HG03342 (cell line): ENCODE data around the gene KHNYN.
"Not testable (repeated sequence)": the region's sequence is repeated elsewhere in the genome, so short reads cannot be mapped to it uniquely, and the experiment has no call there.

Experiments used
- ATAC-seq: cut with Tn5 transposase; IDR thresholded peaks from one replicate; pipeline ENCODE4 v1.9.1; 2021; ENCODE audit warnings: mild to moderate bottlenecking, moderate library complexity; ENCODE audit not compliant: unreplicated experiment

KHNYN gene

GRCh38 chr14:24465805-24466204 is 36.1 kb downstream of the KHNYN start:
- ATAC-seq: no peak

DNA sequence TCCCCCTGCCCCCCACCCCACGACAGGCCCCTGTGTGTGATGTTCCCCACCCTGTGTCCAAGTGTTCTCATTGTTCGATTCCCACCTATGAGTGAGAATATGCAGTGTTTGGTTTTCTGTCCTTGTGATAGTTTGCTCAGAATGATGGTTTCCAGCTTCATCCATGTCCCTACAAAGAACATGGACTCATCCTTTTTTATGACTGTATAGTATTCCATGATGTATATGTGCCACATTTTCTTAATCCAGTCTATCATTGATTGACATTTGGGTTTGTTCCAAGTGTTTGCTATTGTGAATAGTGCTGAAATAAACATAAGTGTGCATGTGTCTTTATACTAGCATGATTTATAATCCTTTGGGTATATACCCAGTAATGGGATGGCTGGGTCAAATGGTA is 40.7 kb downstream of the KHNYN start:
- ATAC-seq: not testable (repeated sequence)

GRCh38 chr14:24473211-24473610 is 43.5 kb downstream of the KHNYN start:
- ATAC-seq: no peak

GRCh38 chr14:24475261-24475660 is 45.5 kb downstream of the KHNYN start:
- ATAC-seq: no peak

- ATAC-seq: not testable (repeated sequence)
Measured at GRCh38 chr14:24479999-24480398, 50.2 kb downstream of the KHNYN start.

GRCh38 chr14:24481622-24482324 is 52.0 kb downstream of the KHNYN start:
- ATAC-seq: peak; percentile 85

DNA sequence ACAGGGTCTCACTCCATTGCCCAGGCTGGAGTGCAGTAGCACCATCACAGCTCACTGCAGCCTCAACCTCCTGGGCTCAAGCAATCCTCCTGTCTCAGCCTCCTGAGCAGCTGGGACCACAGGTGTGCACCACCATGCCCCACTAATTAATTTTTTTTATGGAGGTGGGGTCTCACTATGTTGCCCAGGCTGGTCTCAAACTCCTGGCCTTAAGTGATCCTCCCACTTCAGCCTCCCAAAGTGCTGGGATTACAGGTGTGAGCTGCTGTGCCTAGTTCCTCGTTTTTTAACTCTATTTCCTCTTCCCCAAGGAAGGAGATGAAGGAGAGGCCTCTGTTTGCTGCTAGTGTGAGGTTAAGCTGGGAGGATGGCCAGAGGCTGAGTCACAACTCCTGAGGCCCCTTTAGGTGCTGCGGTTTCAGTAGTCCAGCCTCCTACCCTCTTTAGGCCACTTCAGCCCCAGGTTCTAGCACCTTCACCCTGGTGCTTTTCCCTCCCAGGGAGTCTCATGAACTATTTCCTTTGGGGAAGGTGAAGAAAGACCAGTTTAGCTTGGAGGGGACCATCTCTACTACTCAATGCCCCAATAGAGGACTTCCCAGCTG is 53.0 kb downstream of the KHNYN start:
- not testable (repeated sequence) for ATAC-seq

DNA sequence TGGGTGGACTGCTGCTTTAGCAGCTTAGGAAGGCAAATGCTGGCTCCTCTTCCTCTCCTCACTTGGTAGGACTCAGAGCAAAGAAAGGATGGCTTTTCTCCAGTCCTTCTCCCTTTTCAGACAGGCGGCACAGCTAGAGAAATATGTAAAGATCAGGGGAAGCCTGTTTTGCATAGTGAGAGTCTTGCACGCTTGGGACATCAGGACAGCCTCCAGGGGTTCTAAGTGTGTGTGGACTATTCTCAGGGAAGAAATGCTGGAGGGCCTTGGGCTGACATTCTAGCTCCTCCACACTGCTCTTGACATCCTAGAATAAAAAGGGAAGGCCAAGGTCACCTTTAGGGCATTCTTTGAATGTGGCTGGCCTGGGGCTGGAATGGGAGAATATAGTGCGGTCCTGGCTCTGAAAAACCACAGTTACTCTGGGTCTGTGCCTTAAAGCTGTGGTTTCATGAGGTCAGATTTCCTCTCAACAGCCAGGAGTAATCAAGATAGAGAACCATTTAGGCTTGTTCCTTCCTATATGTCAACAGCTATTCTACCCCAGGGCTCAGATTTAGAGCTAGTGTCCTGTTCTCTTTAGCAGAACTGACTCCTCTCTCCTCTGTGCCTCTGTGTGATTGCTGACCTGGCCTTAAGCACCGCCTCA is 54.0 kb downstream of the KHNYN start:
- no peak for ATAC-seq
